ENCODE data around the gene AK1.
"Not testable (repeated sequence)": the region's sequence is repeated elsewhere in the genome, so short reads cannot be mapped to it uniquely, and the experiment has no call there.

DNA sequence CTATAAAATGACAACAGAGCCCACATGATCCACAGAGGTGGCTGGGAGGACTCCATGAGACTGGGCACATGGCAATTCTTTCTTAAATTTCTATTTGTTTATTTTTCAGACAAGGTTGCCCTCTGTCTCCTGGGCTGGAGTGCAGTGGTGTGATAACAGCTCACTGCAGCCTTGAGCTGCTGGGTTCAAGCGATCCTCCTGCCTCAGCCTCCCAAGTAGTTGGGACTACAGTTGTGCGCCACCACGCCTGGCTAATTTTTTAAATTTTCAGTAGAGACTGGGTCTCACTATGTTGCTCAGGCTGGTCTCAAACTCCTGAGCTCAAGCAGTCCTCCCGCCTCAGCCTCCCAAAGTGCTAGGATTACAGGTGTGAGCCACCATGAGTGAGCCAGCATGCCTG is 31.9 kb downstream of the AK1 start:
- TF ChIP-seq COPS2 (conservative IDR thresholded peaks at IDR 0.05); MTA3 (IDR thresholded peaks at IDR 0.05; ENCODE audit: borderline replicate concordance); SIX5 (IDR thresholded peaks at IDR 0.05; ENCODE audit: borderline replicate concordance in 1 of 2, insufficient read depth in 1 of 2, low read depth in 1 of 2, low read length in 2 of 2); POLR2AphosphoS5 (IDR thresholded peaks at IDR 0.05; ENCODE audit: control insufficient read depth, insufficient read depth, low read depth, low read length); NR3C1 (CRISPR knock-in tag; IDR thresholded peaks at IDR 0.05); MYBL2 (IDR thresholded peaks at IDR 0.05; ENCODE audit: low read depth); MYBL2 (CRISPR knock-in tag; IDR thresholded peaks at IDR 0.05; ENCODE audit: borderline replicate concordance); POLR2A (conservative IDR thresholded peaks at IDR 0.05); MAFK (IDR thresholded peaks at IDR 0.05; ENCODE audit: low read length); RFX7 (CRISPR knock-in tag; IDR thresholded peaks at IDR 0.05): not testable (repeated sequence)
- TF ChIP-seq, protein P1, sequence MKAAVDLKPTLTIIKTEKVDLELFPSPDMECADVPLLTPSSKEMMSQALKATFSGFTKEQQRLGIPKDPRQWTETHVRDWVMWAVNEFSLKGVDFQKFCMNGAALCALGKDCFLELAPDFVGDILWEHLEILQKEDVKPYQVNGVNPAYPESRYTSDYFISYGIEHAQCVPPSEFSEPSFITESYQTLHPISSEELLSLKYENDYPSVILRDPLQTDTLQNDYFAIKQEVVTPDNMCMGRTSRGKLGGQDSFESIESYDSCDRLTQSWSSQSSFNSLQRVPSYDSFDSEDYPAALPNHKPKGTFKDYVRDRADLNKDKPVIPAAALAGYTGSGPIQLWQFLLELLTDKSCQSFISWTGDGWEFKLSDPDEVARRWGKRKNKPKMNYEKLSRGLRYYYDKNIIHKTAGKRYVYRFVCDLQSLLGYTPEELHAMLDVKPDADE (conservative IDR thresholded peaks at IDR 0.05; ENCODE audit: control insufficient read depth, low read depth, low read length): not testable (repeated sequence)
- TF ChIP-seq, protein P2, sequence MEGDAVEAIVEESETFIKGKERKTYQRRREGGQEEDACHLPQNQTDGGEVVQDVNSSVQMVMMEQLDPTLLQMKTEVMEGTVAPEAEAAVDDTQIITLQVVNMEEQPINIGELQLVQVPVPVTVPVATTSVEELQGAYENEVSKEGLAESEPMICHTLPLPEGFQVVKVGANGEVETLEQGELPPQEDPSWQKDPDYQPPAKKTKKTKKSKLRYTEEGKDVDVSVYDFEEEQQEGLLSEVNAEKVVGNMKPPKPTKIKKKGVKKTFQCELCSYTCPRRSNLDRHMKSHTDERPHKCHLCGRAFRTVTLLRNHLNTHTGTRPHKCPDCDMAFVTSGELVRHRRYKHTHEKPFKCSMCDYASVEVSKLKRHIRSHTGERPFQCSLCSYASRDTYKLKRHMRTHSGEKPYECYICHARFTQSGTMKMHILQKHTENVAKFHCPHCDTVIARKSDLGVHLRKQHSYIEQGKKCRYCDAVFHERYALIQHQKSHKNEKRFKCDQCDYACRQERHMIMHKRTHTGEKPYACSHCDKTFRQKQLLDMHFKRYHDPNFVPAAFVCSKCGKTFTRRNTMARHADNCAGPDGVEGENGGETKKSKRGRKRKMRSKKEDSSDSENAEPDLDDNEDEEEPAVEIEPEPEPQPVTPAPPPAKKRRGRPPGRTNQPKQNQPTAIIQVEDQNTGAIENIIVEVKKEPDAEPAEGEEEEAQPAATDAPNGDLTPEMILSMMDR (IDR thresholded peaks at IDR 0.05 in 2 of 3, conservative IDR thresholded peaks at IDR 0.05 in 1 of 3; ENCODE audit: insufficient read depth in 2 of 3, low read depth in 1 of 3, low read length in 3 of 3): not testable (repeated sequence)
